A673 (cell line): ENCODE data around the gene ADRB2.

Source experiments
- EZH2 ChIP-seq: fragments of 200-600 bp; sonication (generic); IDR thresholded peaks from 2 replicates; pipeline ENCODE4 v1.6.1; 2017; ENCODE audit warnings: borderline replicate concordance, low read depth, mild to moderate bottlenecking, mixed read lengths, antibody characterized with exemption, low read length; ENCODE audit not compliant: poor library complexity, severe bottlenecking
- TF ChIP-seq, protein P1 (sequence below): fragments of 300-800, 200-600 bp; sonication (generic); conservative IDR thresholded peaks from 2 replicates; pipeline ENCODE4 v1.5.1; 2017; ENCODE audit warnings: low read depth, mild to moderate bottlenecking, antibody characterized with exemption, low read length, moderate library complexity, mixed read lengths

GRCh38 chr5:148873690-148874485 lies 47.5 kb downstream of the ADRB2 start:
- TF ChIP-seq, protein P1, sequence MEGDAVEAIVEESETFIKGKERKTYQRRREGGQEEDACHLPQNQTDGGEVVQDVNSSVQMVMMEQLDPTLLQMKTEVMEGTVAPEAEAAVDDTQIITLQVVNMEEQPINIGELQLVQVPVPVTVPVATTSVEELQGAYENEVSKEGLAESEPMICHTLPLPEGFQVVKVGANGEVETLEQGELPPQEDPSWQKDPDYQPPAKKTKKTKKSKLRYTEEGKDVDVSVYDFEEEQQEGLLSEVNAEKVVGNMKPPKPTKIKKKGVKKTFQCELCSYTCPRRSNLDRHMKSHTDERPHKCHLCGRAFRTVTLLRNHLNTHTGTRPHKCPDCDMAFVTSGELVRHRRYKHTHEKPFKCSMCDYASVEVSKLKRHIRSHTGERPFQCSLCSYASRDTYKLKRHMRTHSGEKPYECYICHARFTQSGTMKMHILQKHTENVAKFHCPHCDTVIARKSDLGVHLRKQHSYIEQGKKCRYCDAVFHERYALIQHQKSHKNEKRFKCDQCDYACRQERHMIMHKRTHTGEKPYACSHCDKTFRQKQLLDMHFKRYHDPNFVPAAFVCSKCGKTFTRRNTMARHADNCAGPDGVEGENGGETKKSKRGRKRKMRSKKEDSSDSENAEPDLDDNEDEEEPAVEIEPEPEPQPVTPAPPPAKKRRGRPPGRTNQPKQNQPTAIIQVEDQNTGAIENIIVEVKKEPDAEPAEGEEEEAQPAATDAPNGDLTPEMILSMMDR, result no peak
- no peak for TF ChIP-seq EZH2
